Activated T-cell treated with anti-CD3 and anti-CD28 coated beads, Interleukin-2, amount 50 U/mL, for 4 hours (primary cell): Measurements from ENCODE around the gene UMAD1. TPM values are rescaled to one million over a fixed set of nuclear protein-coding genes. Genes with fewer than 3 reads are reported as not detected.

ENCODE experiments used
- ATAC-seq, 2 donors: fragments of 200-7000 bp; cut with Tn5 transposase; one replicate each; pipeline ENCODE4 v1.10.0; 2021
- DNase-seq: peaks from one replicate; pipeline ENCODE4 v3.0.0-alpha.2; 2020
- H3K27me3 Mint-ChIP-seq: one replicate; pipeline ENCODE4 v1.8.0; 2021; ENCODE audit warnings: low read depth, mixed read lengths
- H3K36me3 Mint-ChIP-seq: one replicate; pipeline ENCODE4 v1.8.0; 2022; ENCODE audit warnings: mixed read lengths; ENCODE audit not compliant: insufficient read depth
- H3K4me1 Mint-ChIP-seq: one replicate; pipeline ENCODE4 v1.8.0; 2021; ENCODE audit warnings: low read depth, mixed read lengths
- H3K4me3 Mint-ChIP-seq: one replicate; pipeline ENCODE4 v1.8.0; 2021; ENCODE audit warnings: mild to moderate bottlenecking, moderate library complexity, mixed read lengths
- H3K9me3 Mint-ChIP-seq: one replicate; pipeline ENCODE4 v1.8.0; 2021; ENCODE audit warnings: mixed read lengths
- total RNA-seq, 3 donors: library from RNA; stranded (reverse); gene quantifications; one replicate each; pipeline ENCODE4 v1.2.1, GENCODE V29; 2021

The UMAD1 gene
- total RNA-seq, 3 donors from 2014 or later: 12.5 to 16.9 (median 13.9) TPM

- no peaks in the 10 kb centered on the region for H3K27me3 Mint-ChIP-seq
- peak; percentile 65 to 69 for ATAC-seq
- H3K36me3 Mint-ChIP-seq: peaks cover 20% of the 10 kb centered on the region
- H3K4me3 Mint-ChIP-seq: no peak overlapping the region
- DNase-seq: no peak
- peaks cover under 1% of the 10 kb centered on the region for H3K9me3 Mint-ChIP-seq
- H3K4me1 Mint-ChIP-seq: peaks cover 11% of the 10 kb centered on the region
Measured at GRCh38 chr7:7830122-7830878, 189.7 kb downstream of the UMAD1 start.

- ATAC-seq (no peak), DNase-seq (no peak)
- Mint-ChIP-seq H3K27me3 (no peaks in the 10 kb centered on the region), H3K4me3 (no peak overlapping the region), H3K36me3 (peaks cover 16% of the 10 kb centered on the region), H3K4me1 (peaks cover 11% of the 10 kb centered on the region), H3K9me3 (no peaks in the 10 kb centered on the region)
Measured at GRCh38 chr7:7832518-7832917, 192.0 kb downstream of the UMAD1 start.

- Mint-ChIP-seq H3K4me3 (no peak overlapping the region), H3K4me1 (peaks cover 11% of the 10 kb centered on the region), H3K36me3 (peaks cover 16% of the 10 kb centered on the region), H3K27me3 (no peaks in the 10 kb centered on the region), H3K9me3 (no peaks in the 10 kb centered on the region)
- ATAC-seq: no peak
- no peak for DNase-seq
Measured at GRCh38 chr7:7834761-7835160, 194.2 kb downstream of the UMAD1 start.

- DNase-seq (no peak), ATAC-seq (no peak)
- H3K4me3 Mint-ChIP-seq: no peak overlapping the region
- peaks cover 2% of the 10 kb centered on the region for H3K36me3 Mint-ChIP-seq
- no peaks in the 10 kb centered on the region for H3K9me3 Mint-ChIP-seq
- H3K27me3 Mint-ChIP-seq: no peaks in the 10 kb centered on the region
- no peaks in the 10 kb centered on the region for H3K4me1 Mint-ChIP-seq
Measured at GRCh38 chr7:7841027-7841426, 200.5 kb downstream of the UMAD1 start.

GRCh38 chr7:7843240-7843639 lies 202.7 kb downstream of the UMAD1 start:
- Mint-ChIP-seq H3K4me1 (peaks cover 8% of the 10 kb centered on the region), H3K4me3 (no peak overlapping the region)
- no peak for ATAC-seq

GRCh38 chr7:7843972-7844371 lies 203.4 kb downstream of the UMAD1 start:
- DNase-seq (no peak), ATAC-seq (no peak)
- Mint-ChIP-seq H3K4me1 (peaks cover 11% of the 10 kb centered on the region), H3K9me3 (no peaks in the 10 kb centered on the region), H3K36me3 (peaks cover 3% of the 10 kb centered on the region), H3K4me3 (no peak overlapping the region), H3K27me3 (no peaks in the 10 kb centered on the region)

More at GRCh38 chr7:7843240-7843639, 202.7 kb downstream of the UMAD1 start:
- DNase-seq: no peak
- Mint-ChIP-seq H3K9me3 (no peaks in the 10 kb centered on the region), H3K27me3 (no peaks in the 10 kb centered on the region), H3K36me3 (peaks cover 3% of the 10 kb centered on the region)

GRCh38 chr7:7848246-7848645 lies 207.7 kb downstream of the UMAD1 start:
- no peak for ATAC-seq
- Mint-ChIP-seq H3K36me3 (peaks cover 11% of the 10 kb centered on the region), H3K27me3 (no peaks in the 10 kb centered on the region), H3K4me1 (peaks cover 25% of the 10 kb centered on the region), H3K4me3 (no peak overlapping the region), H3K9me3 (peaks cover 7% of the 10 kb centered on the region)
- no peak for DNase-seq

- peaks cover 25% of the 10 kb centered on the region for H3K4me1 Mint-ChIP-seq
- DNase-seq (no peak), ATAC-seq (no peak)
- no peaks in the 10 kb centered on the region for H3K27me3 Mint-ChIP-seq
- peaks cover 7% of the 10 kb centered on the region for H3K9me3 Mint-ChIP-seq
- H3K36me3 Mint-ChIP-seq: peaks cover 14% of the 10 kb centered on the region
- no peak overlapping the region for H3K4me3 Mint-ChIP-seq
Measured at GRCh38 chr7:7848892-7849291, 208.3 kb downstream of the UMAD1 start.

GRCh38 chr7:7850150-7850549 lies 209.6 kb downstream of the UMAD1 start:
- ATAC-seq: no peak
- H3K4me1 Mint-ChIP-seq: peaks cover 25% of the 10 kb centered on the region
- H3K9me3 Mint-ChIP-seq: peaks cover 12% of the 10 kb centered on the region
- no peak for DNase-seq
- H3K4me3 Mint-ChIP-seq: no peak overlapping the region
- no peaks in the 10 kb centered on the region for H3K27me3 Mint-ChIP-seq
- H3K36me3 Mint-ChIP-seq: peaks cover 20% of the 10 kb centered on the region

- Mint-ChIP-seq H3K36me3 (peaks cover 24% of the 10 kb centered on the region), H3K9me3 (peaks cover 18% of the 10 kb centered on the region), H3K27me3 (no peaks in the 10 kb centered on the region), H3K4me3 (no peak overlapping the region), H3K4me1 (peaks cover 25% of the 10 kb centered on the region)
- DNase-seq (no peak), ATAC-seq (peak; percentile 69 to 82)
Measured at GRCh38 chr7:7851381-7851780, 210.8 kb downstream of the UMAD1 start.

- peaks cover 25% of the 10 kb centered on the region for H3K4me1 Mint-ChIP-seq
- ATAC-seq: no peak
- H3K27me3 Mint-ChIP-seq: no peaks in the 10 kb centered on the region
- no peak for DNase-seq
- H3K4me3 Mint-ChIP-seq: no peak overlapping the region
- H3K9me3 Mint-ChIP-seq: peaks cover 18% of the 10 kb centered on the region
- peaks cover 24% of the 10 kb centered on the region for H3K36me3 Mint-ChIP-seq
Measured at GRCh38 chr7:7851991-7852390, 211.4 kb downstream of the UMAD1 start.

GRCh38 chr7:7857143-7857583 lies 216.6 kb downstream of the UMAD1 start:
- peaks cover 5% of the 10 kb centered on the region for H3K4me1 Mint-ChIP-seq
- H3K36me3 Mint-ChIP-seq: peaks cover 17% of the 10 kb centered on the region
- peaks cover 11% of the 10 kb centered on the region for H3K9me3 Mint-ChIP-seq
- H3K4me3 Mint-ChIP-seq: no peak overlapping the region
- DNase-seq (no peak), ATAC-seq (no peak)
- no peaks in the 10 kb centered on the region for H3K27me3 Mint-ChIP-seq

GRCh38 chr7:7858559-7858958 lies 218.0 kb downstream of the UMAD1 start:
- Mint-ChIP-seq H3K9me3 (peaks cover 11% of the 10 kb centered on the region), H3K36me3 (peaks cover 14% of the 10 kb centered on the region), H3K4me1 (peaks cover 5% of the 10 kb centered on the region), H3K27me3 (no peaks in the 10 kb centered on the region), H3K4me3 (no peak overlapping the region)
- DNase-seq: no peak
- no peak for ATAC-seq

- Mint-ChIP-seq H3K4me1 (peaks cover 5% of the 10 kb centered on the region), H3K9me3 (peaks cover 9% of the 10 kb centered on the region), H3K36me3 (peaks cover 9% of the 10 kb centered on the region), H3K4me3 (no peak overlapping the region), H3K27me3 (no peaks in the 10 kb centered on the region)
- no peak for DNase-seq
- no peak for ATAC-seq
Measured at GRCh38 chr7:7859411-7859810, 218.9 kb downstream of the UMAD1 start.

- H3K27me3 Mint-ChIP-seq: no peaks in the 10 kb centered on the region
- no peak overlapping the region for H3K4me3 Mint-ChIP-seq
- no peaks in the 10 kb centered on the region for H3K36me3 Mint-ChIP-seq
- no peaks in the 10 kb centered on the region for H3K9me3 Mint-ChIP-seq
- no peak for DNase-seq
- peaks cover 5% of the 10 kb centered on the region for H3K4me1 Mint-ChIP-seq
- ATAC-seq: peak; percentile 65 to 74
Measured at GRCh38 chr7:7861211-7861633, 220.7 kb downstream of the UMAD1 start.
